Left ventricle myocardium inferior (tissue), 1 donor: Measurements from ENCODE around the gene SPSB4. TPM values are rescaled to one million over a fixed set of nuclear protein-coding genes. Genes with fewer than 3 reads are reported as not detected.

ENCODE experiments used
- DNase-seq: peaks from one replicate; pipeline ENCODE4 v3.0.0-alpha.2; 2020
- H3K27ac ChIP-seq: fragments of 200-600 bp; replicated peaks from 2 replicates; pipeline ENCODE4 v1.8.0; 2021
- H3K27me3 ChIP-seq: fragments of 200-600 bp; 2 replicates; pipeline ENCODE4 v1.8.0; 2021; ENCODE audit warnings: low read depth
- H3K36me3 ChIP-seq: fragments of 200-600 bp; 2 replicates; pipeline ENCODE4 v1.8.0; 2021
- H3K4me1 ChIP-seq: fragments of 200-600 bp; 2 replicates; pipeline ENCODE4 v1.8.0; 2021
- H3K4me3 ChIP-seq: fragments of 200-600 bp; 2 replicates; pipeline ENCODE4 v1.8.0; 2021; ENCODE audit warnings: mild to moderate bottlenecking, moderate library complexity
- H3K9me3 ChIP-seq: fragments of 200-600 bp; replicated peaks from 2 replicates; pipeline ENCODE4 v1.8.0; 2021
- CTCF ChIP-seq: fragments of 200-600 bp; IDR thresholded peaks from 2 replicates; pipeline ENCODE4 v1.8.0; 2021; ENCODE audit warnings: antibody characterized with exemption, mild to moderate bottlenecking, borderline replicate concordance
- intact Hi-C: fragments of 100-400 bp; cut with micrococcal nuclease; formaldehyde crosslinking; loops from one replicate; pipeline ENCODE4 v1.11.0; 2022
- total RNA-seq: library from RNA; stranded (reverse); fragmentation: NEBNext Ultra II Directional; extraction: Animal tissue kit (Norgen Biotek cat#: 25700); gene quantifications from one replicate; pipeline ENCODE4 v1.2.1, GENCODE V29; 2021
- donor health status: DM: no; HTN: yes; CAD: no; lungs with severe emphysema.

SPSB4 gene
- total RNA-seq, 1 donor from 2014 or later, result 11.2 TPM

- no peaks in the 10 kb centered on the region for H3K4me1 ChIP-seq
- no peak overlapping the region for H3K27ac ChIP-seq
- TF ChIP-seq CTCF, result no peak
- H3K36me3 ChIP-seq, result no peaks in the 10 kb centered on the region
- H3K27me3 ChIP-seq, result no peaks in the 10 kb centered on the region
- H3K4me3 ChIP-seq, result no peak overlapping the region
- intact Hi-C loops, result no loop called here
- DNase-seq, result no peak
- peaks cover 13% of the 10 kb centered on the region for H3K9me3 ChIP-seq
Measured at GRCh38 chr3:141181196-141181595, 130.0 kb downstream of the SPSB4 start.

DNA sequence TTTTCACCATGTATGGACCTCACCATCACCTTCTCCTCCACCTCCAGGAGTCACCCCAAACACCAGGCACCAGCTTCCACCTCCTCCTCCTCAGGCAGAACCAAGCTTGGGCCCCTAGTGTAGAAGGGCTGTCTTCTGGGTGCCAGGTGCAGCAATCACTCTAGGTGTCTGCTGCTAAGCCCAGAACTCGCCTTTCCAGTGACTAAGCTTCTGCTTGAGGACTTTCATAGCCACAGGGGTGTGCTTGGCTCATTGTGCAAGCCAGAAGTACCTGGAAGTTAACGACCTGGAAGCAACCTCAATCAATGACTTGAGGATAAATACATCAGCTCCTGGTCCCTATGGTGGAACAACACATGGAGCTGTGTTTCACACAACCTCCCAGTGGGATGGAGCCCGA lies 130.7 kb downstream of the SPSB4 start:
- Histone ChIP-seq H3K27me3 (no peaks in the 10 kb centered on the region), H3K36me3 (no peaks in the 10 kb centered on the region), H3K27ac (no peak overlapping the region), H3K4me1 (no peaks in the 10 kb centered on the region), H3K4me3 (no peak overlapping the region), H3K9me3 (peaks cover 13% of the 10 kb centered on the region)
- intact Hi-C loops, result no loop called here
- no peak for DNase-seq
- TF ChIP-seq CTCF, result no peak

- H3K4me3 ChIP-seq, result no peak overlapping the region
- peaks cover 13% of the 10 kb centered on the region for H3K9me3 ChIP-seq
- no peak for DNase-seq
- no peak for TF ChIP-seq CTCF
- H3K36me3 ChIP-seq, result no peaks in the 10 kb centered on the region
- H3K4me1 ChIP-seq, result no peaks in the 10 kb centered on the region
- intact Hi-C loops, result no loop called here
- H3K27me3 ChIP-seq, result no peaks in the 10 kb centered on the region
- no peak overlapping the region for H3K27ac ChIP-seq
Measured at GRCh38 chr3:141183606-141184005, 132.5 kb downstream of the SPSB4 start.

GRCh38 chr3:141184430-141184829 lies 133.3 kb downstream of the SPSB4 start:
- H3K4me1 ChIP-seq, result no peaks in the 10 kb centered on the region
- no peak overlapping the region for H3K27ac ChIP-seq
- no peak overlapping the region for H3K4me3 ChIP-seq
- no peak for TF ChIP-seq CTCF
- intact Hi-C loops, result no loop called here
- H3K9me3 ChIP-seq, result peaks cover 12% of the 10 kb centered on the region
- no peaks in the 10 kb centered on the region for H3K36me3 ChIP-seq
- no peaks in the 10 kb centered on the region for H3K27me3 ChIP-seq
- no peak for DNase-seq

GRCh38 chr3:141191097-141191749 lies 140.1 kb downstream of the SPSB4 start:
- no peak for TF ChIP-seq CTCF
- Histone ChIP-seq H3K36me3 (no peaks in the 10 kb centered on the region), H3K4me1 (no peaks in the 10 kb centered on the region), H3K9me3 (no peaks in the 10 kb centered on the region), H3K27me3 (peaks cover 18% of the 10 kb centered on the region), H3K4me3 (no peak overlapping the region), H3K27ac (no peak overlapping the region)
- intact Hi-C loops, result loop anchor here (5.0 kb wide), 1 partner anchor 179 kb away; no protein-coding TSS in a partner anchor
- DNase-seq, result no peak
